Neural progenitor cell (in vitro differentiated cells): ENCODE data around the gene COL23A1.

Experiments
- EZH2phosphoT487 ChIP-seq: fragments of 200-600 bp; sonication (generic); IDR thresholded peaks from 2 replicates; pipeline ENCODE4 v1.6.1; 2017; ENCODE audit warnings: antibody characterized with exemption
- TF ChIP-seq, protein P1 (sequence below): fragments of 200-600 bp; sonication (generic); IDR thresholded peaks from 2 replicates; pipeline ENCODE4 v1.5.1; 2017; ENCODE audit warnings: antibody characterized with exemption, mild to moderate bottlenecking

DNA sequence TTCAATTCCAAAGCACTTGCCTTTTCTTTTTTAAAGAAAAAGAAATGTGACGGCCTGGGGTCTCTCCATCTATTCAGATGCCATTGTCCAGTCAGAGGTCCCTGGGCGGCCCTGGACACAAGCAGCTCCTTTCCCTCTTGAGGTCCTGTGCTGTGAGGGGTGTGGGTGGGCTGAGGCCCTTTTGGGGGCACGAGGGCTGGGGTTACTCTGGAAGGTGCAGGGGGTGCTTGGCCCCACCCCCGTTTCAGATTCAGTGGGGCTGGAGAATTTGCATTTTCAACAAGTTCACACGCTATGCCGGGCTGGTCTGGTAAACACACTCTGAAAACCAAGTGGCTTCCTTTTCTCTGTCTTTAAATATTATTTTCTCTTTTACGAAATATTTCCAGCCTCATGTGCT is 266.2 kb downstream of the COL23A1 start:
- TF ChIP-seq, protein P1, sequence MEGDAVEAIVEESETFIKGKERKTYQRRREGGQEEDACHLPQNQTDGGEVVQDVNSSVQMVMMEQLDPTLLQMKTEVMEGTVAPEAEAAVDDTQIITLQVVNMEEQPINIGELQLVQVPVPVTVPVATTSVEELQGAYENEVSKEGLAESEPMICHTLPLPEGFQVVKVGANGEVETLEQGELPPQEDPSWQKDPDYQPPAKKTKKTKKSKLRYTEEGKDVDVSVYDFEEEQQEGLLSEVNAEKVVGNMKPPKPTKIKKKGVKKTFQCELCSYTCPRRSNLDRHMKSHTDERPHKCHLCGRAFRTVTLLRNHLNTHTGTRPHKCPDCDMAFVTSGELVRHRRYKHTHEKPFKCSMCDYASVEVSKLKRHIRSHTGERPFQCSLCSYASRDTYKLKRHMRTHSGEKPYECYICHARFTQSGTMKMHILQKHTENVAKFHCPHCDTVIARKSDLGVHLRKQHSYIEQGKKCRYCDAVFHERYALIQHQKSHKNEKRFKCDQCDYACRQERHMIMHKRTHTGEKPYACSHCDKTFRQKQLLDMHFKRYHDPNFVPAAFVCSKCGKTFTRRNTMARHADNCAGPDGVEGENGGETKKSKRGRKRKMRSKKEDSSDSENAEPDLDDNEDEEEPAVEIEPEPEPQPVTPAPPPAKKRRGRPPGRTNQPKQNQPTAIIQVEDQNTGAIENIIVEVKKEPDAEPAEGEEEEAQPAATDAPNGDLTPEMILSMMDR, result no peak
- no peak for TF ChIP-seq EZH2phosphoT487
